Measurements from ENCODE around the gene CDH5. TPM values are rescaled to one million over a fixed set of nuclear protein-coding genes. Genes with fewer than 3 reads are reported as not detected.

CDH5 gene
- total and polyA plus RNA-seq, 2 of the 4 experiments (the other 2 are of a cell fraction), result not detected

DNA sequence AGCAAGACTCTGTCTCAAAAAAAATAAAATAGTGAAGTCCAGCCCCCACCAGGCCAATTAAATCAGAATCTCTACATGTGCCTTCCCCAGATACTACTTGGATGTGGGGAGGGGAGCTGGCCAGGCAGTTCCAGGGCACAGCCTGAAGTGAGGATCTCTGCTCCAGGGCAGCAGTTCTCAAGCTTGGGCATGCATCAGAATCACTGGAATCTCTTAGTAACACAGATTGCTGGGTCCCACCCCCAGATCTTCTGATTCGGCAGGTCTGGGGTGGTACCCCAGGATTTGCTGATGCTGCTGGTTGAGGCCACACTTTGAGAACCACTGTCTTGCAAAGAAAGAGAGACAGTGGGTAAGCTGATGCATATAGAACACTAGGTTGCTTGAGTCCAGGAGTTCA is 8.3 kb upstream of the CDH5 start:
- Histone ChIP-seq H4K91ac (ENCODE audit: insufficient read depth, low read depth, low read length) (no peak overlapping the region), H3K4me3 (ENCODE audit: insufficient read depth, low read depth, low read length) (no peak overlapping the region), H2AFZ (replicated peaks; ENCODE audit: low read length, poor library complexity) (no peak overlapping the region), H2BK15ac (ENCODE audit: low read depth, low read length) (no peak overlapping the region), H3K27me3 (ENCODE audit: control insufficient read depth, insufficient read depth, low read length) (peaks cover 52% of the 10 kb centered on the region), H3K4ac (ENCODE audit: low read depth, low read length) (no peak overlapping the region), H3K14ac (replicated peaks; ENCODE audit: low read depth, low read length) (no peak overlapping the region), H3K4me2 (ENCODE audit: low read depth, low read length) (no peak overlapping the region), H2AK5ac (ENCODE audit: low read depth, low read length) (no peak overlapping the region), H2BK120ac (ENCODE audit: low read depth, low read length) (no peak overlapping the region), H3K4me1 (ENCODE audit: control insufficient read depth, insufficient read depth, low read length) (peaks cover 2% of the 10 kb centered on the region; the same call in 1 of the 2 replicates), H4K8ac (ENCODE audit: low read depth in 2 of 2, low read length in 2 of 2) (no peak overlapping the region), H4K20me1 (ENCODE audit: insufficient read depth, low read length) (no peaks in the 10 kb centered on the region), H3K9ac (ENCODE audit: low read depth, low read length) (no peak overlapping the region), H4K5ac (ENCODE audit: low read depth, low read length) (no peak overlapping the region), H2AK9ac (replicated peaks; ENCODE audit: low read depth, low read length, poor library complexity) (no peak overlapping the region), H3K9me3 (ENCODE audit: control insufficient read depth, insufficient read depth, low read length) (no peaks in the 10 kb centered on the region), H2BK5ac (ENCODE audit: low read depth, low read length, poor library complexity, severe bottlenecking) (no peak overlapping the region), H3K79me1 (ENCODE audit: low read depth in 1 of 2, low read length in 2 of 2) (no peaks in the 10 kb centered on the region), H3K56ac (ENCODE audit: extremely low read depth, insufficient read depth, low read length) (no peak overlapping the region), H3K36me3 (ENCODE audit: control insufficient read depth, insufficient read depth, low read length) (no peaks in the 10 kb centered on the region), H3K23ac (ENCODE audit: low read depth, low read length) (no peak overlapping the region), H2BK20ac (ENCODE audit: low read depth, low read length) (no peak overlapping the region), H3K9me1 (ENCODE audit: insufficient read depth, low read length) (no peaks in the 10 kb centered on the region), H3K27ac (ENCODE audit: insufficient read depth, low read length) (no peak overlapping the region), H3K18ac (ENCODE audit: low read depth, low read length) (no peak overlapping the region)
- dilution Hi-C loops (cut with HindIII; ENCODE audit: low sequenced_read_pairs, unreplicated experiment) (no loop called here), in situ Hi-C loops (cut with MboI; ENCODE audit: low sequenced_read_pairs) (no loop called here), intact Hi-C loops (cut with micrococcal nuclease) (no loop called here)
- BruUV-seq (replicated peaks), result no TSS peak
- no peak for TF ChIP-seq RFX5 (IDR thresholded peaks at IDR 0.05; ENCODE audit: low read depth, low read length)
- no peak for TF ChIP-seq BHLHE40 (IDR thresholded peaks at IDR 0.05; ENCODE audit: low read depth, low read length)
- no peak for TF ChIP-seq RCOR1 (IDR thresholded peaks at IDR 0.05; ENCODE audit: insufficient replicate concordance, low read length)
- no peak for TF ChIP-seq MAZ (IDR thresholded peaks at IDR 0.05; ENCODE audit: borderline replicate concordance, low read depth, low read length)
- no peak for TF ChIP-seq CEBPB (IDR thresholded peaks at IDR 0.05; ENCODE audit: low read depth, low read length)
- no peak for TF ChIP-seq FOS (IDR thresholded peaks at IDR 0.05; ENCODE audit: low read depth, low read length)
- TF ChIP-seq MAFK (IDR thresholded peaks at IDR 0.05; ENCODE audit: low read depth, low read length), result no peak
- TF ChIP-seq, protein P1, sequence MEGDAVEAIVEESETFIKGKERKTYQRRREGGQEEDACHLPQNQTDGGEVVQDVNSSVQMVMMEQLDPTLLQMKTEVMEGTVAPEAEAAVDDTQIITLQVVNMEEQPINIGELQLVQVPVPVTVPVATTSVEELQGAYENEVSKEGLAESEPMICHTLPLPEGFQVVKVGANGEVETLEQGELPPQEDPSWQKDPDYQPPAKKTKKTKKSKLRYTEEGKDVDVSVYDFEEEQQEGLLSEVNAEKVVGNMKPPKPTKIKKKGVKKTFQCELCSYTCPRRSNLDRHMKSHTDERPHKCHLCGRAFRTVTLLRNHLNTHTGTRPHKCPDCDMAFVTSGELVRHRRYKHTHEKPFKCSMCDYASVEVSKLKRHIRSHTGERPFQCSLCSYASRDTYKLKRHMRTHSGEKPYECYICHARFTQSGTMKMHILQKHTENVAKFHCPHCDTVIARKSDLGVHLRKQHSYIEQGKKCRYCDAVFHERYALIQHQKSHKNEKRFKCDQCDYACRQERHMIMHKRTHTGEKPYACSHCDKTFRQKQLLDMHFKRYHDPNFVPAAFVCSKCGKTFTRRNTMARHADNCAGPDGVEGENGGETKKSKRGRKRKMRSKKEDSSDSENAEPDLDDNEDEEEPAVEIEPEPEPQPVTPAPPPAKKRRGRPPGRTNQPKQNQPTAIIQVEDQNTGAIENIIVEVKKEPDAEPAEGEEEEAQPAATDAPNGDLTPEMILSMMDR (conservative IDR thresholded peaks at IDR 0.05; ENCODE audit: low read depth, low read length), result no peak
- no peak for TF ChIP-seq MXI1 (IDR thresholded peaks at IDR 0.05; ENCODE audit: borderline replicate concordance, low read depth, low read length)
- no peak for TF ChIP-seq NFE2L2 (IDR thresholded peaks at IDR 0.05; ENCODE audit: low read depth, low read length)
- no CpG with 5 or more reads among the region's 1 CpG for WGBS, 2 experiments (ENCODE audit: extremely low coverage in 2 of 2, insufficient read length in 1 of 2)
- ChIA-PET POLR2A (ENCODE audit: unreplicated experiment) (no interaction called here), CTCF (interaction anchor here (1.1 to 1.5 kb wide), 2 partner anchors 22 to 158 kb away, joined by 3 to 5 read pairs; no protein-coding TSS in a partner anchor)
- ATAC-seq (ENCODE audit: low read depth) (no peak), DNase-seq (no peak)

Measured in IMR-90 (cell line).